ENCODE data around the gene GNA12.
A peak's percentile ranks its signal among the peaks of the same experiment; 100 is the strongest.
"Not testable (repeated sequence)": the region's sequence is repeated elsewhere in the genome, so short reads cannot be mapped to it uniquely, and the experiment has no call there.

Gene GNA12

GRCh38 chr7:2864999-2865670 is 21.0 kb upstream of the GNA12 start:
- DNase-seq (ENCODE audit: low read depth), result peak; percentile 54

GRCh38 chr7:2864204-2864985 is 20.3 kb upstream of the GNA12 start:
- DNase-seq (ENCODE audit: low read depth), result no peak

GRCh38 chr7:2863461-2864066 is 19.5 kb upstream of the GNA12 start:
- DNase-seq (ENCODE audit: low read depth), result peak; percentile 55

DNA sequence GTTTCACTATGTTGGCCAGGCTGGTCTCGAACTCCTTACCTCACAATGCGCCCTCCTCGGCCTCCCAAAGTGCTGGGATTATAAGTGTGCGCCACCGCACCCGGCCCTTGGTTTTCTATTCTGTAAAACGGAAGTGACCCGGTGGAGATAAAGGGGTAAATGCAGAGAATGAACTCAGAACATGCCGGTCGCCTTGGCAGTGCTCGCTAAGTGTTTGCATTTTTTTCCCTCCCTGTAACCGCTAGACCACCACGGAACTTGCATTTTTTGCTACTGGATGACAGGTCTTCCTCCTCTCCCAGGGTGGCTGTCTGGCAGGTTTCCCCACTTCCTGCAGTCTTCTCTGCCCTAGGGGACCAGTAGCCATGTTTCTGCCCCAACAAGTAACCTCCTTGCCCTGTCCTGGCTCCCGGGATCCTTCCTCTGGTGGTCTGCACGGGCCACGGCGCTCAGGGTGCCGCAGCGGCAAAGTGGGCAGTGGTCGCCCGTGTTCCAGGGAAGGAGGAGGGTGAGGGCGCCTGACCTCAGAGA is 18.8 kb upstream of the GNA12 start:
- DNase-seq (ENCODE audit: low read depth), result no peak

DNA sequence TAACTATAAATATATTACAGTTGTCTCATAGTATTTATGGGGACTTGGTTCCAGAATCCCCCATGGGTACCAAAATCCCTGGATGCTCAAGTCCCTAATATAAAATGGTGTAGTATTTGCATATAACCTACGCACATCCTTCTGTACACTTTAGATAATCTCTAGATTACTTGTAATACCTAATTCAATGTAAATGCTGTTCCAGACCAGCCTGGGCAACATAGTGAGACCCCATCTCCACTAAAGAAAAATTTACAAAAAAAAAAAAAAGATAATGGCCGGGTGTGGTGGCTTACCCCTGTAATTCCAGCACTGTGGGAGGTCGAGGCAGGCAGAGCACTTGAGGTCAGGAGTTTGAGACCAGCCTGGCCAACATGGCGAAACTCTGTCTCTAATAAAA is 17.4 kb upstream of the GNA12 start:
- DNase-seq (ENCODE audit: low read depth), result no peak

GRCh38 chr7:2860627-2861133 is 16.6 kb upstream of the GNA12 start:
- DNase-seq (ENCODE audit: low read depth), result no peak

DNA sequence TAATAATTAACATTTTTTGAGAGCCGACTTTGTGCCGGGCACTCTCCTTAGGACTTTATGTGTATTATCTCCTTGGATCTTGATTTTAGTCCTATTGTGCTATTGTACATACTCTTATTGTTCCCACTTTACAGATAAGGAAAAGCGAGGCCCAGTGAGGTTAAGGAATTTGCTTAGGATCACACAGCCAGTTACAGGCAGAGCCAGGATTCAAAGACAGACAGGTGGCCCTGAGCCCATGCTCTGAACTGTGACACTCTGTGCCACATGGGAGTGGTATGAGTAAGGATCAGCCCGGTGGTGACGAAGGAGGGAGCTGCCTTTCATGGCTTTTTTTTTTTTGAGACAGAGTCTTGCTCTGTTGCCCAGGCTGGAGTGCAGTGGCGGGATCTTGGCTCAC is 15.8 kb upstream of the GNA12 start:
- DNase-seq (ENCODE audit: low read depth), result no peak

GRCh38 chr7:2858621-2859020 is 14.5 kb upstream of the GNA12 start:
- DNase-seq (ENCODE audit: low read depth), result no peak

DNA sequence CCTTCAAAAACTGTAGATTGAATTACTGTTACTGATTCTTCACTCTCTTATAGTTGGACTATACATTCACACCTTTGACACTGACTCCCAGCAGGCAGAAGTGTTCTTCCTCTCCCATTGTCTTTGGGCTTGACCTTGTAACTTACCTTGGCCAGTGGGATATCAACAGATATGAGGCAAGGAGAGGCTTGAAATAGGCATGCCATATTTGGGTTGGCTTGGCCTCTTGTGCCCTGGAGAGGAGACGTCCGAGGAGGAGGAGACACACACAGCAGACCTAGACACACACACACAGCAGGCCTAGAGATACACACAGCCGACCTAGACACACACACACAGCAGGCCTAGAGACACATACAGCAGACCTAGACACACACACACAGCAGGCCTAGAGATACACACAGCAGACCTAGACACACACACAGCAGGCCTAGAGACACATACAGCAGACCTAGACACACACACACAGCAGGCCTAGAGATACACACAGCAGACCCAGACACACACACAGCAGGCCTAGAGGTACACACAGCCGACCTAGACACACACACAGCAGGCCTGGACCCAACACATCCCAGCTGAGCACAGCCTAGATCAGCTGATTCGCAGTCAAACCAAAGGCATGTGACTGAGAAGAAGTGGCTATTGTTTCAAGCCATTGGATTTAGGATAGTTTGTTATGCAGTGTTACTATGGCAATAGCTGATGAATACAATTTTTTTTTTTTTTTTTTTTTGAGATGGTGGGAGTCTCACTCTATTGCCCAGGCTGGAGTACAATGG is 12.5 kb upstream of the GNA12 start:
- no peak for DNase-seq (ENCODE audit: low read depth)

GRCh38 chr7:2855386-2855785 is 11.3 kb upstream of the GNA12 start:
- no peak for DNase-seq (ENCODE audit: low read depth)

- DNase-seq (ENCODE audit: low read depth), result not testable (repeated sequence)
Observed at GRCh38 chr7:2853552-2853951, 9.4 kb upstream of the GNA12 start.

DNA sequence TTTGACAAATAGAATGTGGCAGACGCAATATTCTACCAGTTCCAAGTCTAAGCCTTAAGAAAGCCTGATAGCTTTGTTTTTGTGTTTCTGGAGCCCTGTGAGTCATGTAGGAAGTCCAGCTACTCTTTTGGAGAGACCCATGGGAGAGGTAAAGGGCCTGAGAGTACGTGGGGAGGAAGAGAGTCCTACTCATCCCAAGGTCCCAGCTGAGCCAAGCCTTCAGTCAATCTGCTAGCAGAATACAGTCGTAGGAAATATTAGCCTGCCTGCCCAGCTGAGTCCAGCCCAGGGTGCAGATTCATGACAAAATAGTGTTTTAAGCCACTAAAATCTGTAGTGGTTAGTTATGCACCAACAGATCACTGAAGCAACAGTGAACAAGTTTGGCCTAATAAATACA is 9.0 kb upstream of the GNA12 start:
- DNase-seq (ENCODE audit: low read depth), result no peak

DNA sequence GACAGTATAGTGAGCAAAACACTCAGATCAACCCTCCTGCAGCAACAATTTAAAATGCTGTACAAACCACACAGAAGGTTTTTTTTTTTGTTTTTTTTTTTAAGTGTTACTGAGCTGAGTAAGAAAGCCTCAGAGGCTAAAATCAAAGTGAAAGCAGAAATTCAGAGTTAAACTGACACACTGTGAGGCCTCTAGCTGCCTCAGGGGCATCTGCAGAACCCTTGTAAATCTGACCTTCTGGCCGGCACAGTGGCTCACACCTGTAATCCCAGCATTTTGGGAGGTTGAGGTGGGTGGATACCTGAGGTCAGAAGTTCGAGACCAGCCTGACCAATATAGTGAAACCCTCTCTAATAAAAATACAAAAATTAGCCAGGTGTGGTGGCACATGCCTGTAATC is 7.4 kb upstream of the GNA12 start:
- DNase-seq (ENCODE audit: low read depth), result no peak

DNA sequence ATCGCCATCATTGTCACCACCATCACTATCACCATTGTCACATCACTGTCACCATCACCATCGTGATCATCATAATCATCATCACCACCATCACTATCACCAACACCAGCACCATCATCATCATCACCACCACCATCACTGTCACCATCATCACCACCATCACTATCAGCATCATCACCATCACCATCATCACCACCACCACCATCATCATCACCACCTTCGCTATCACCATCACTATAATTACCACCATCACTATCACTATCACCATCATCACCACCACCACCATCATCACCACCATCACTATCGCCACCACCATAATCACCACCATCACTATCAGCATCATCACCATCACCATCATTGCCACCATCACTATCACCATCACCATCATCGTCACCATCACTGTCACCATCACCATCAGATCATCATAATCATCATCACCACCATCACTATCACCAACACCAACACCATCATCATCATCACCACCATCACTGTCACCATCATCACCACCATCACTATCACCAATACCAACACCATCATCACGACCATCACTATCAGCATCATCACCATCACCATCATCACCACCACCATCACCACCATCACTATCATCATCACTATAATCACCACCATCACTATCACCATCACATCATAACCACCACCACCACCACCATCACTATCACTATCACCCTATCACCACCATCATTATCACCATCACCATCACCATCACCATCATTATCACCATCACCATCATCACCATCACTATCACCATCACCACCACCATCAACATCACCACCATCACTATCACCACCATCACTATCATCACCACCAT is 6.0 kb upstream of the GNA12 start:
- DNase-seq (ENCODE audit: low read depth), result no peak

DNA sequence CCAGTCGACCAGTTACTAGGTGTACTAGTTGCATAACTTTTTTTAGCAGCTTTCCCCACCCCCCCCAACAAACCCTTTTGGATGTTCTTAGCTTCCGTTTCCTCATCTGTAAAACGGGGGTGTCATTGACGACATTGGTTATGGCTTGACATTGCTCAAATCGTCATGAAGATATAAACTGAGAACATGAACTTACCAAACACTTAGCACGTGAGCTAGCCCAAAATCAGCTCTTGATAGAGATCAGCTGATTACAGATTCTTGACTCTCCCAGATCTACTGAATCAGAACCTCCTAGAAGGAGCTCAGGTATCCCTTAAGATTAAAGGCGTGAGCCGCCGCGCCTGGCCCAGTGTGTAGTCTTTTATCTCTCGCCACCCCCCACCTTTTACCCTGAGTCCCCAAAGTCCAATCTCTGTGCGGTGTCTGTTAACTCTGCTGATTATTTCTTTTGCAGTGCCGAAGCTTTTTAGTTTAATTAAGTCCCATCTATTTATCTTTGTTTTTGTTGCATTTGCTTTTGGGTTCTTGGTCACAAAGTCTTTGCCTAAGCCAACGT is 1.0 kb upstream of the GNA12 start:
- no peak for DNase-seq (ENCODE audit: low read depth)

GRCh38 chr7:2843711-2844152 is 376 bp downstream of the GNA12 start:
- peak; percentile 5 for DNase-seq (ENCODE audit: low read depth)

GRCh38 chr7:2843191-2843685 is 870 bp downstream of the GNA12 start:
- DNase-seq (ENCODE audit: low read depth), result no peak

DNA sequence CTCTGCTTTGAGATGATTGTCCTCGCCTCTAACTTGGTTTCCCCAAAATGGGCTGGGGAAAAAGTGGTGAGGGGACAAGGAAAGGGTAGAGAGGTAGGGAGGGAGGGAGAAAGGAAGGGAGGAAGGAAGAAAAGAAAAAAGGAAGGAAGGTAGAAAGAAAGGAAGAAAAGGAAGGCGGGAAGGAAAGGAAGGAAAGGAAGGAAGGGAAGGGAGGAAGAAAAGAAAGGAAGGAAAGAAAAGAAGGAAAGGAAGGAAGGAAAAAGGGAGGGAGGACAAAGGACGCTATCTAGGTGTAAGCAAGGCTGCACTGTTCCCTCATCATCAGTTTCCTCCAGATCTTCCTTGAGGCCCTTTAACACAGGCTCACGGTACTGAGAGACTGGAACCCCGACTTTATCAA is 2.2 kb downstream of the GNA12 start:
- no peak for DNase-seq (ENCODE audit: low read depth)

GRCh38 chr7:2840458-2840857 is 3.6 kb downstream of the GNA12 start:
- no peak for DNase-seq (ENCODE audit: low read depth)

DNA sequence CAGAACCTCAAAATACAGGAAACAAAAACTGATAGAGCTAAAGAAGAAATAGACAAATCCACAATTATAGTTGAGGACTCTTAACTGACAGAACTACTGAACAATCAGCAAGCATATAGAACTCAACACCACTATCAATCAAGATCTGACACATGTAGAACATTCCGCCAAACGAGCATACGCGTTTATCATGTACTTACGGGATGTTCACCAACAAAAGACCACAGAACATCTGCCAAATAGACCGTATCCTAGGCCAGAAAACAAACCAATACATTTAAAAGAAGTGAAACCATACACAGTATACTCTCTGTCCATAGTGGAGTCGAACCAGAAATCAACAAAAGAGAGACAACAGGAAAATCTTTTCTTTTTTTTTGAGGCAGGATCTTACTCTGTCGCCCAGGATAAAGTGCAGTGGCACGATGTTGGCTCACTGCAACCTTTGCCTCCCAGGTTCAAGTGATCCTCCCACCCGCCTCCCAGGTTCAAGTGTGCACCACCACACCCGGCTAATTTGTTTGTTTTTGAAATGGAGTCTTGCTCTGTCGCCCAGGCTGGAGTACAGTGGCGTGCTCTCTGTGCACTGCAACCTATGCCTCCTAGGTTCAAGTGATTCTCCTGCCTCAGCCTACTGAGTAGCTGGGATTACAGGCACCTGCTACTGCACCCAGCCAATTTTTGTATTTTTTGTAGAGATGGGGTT is 5.1 kb downstream of the GNA12 start:
- DNase-seq (ENCODE audit: low read depth), result no peak
